Stimulated activated CD4-positive, alpha-beta T cell treated with anti-CD3 and anti-CD28 coated beads, TNF-alpha, amount 100 ng/mL, for 48 hours (primary cell): Measurements from ENCODE around the gene INTS2.
"Not testable (repeated sequence)": the region's sequence is repeated elsewhere in the genome, so short reads cannot be mapped to it uniquely, and the experiment has no call there.

Experiments used
- DNase-seq, 3 donors: peaks; one replicate each; pipeline ENCODE4 v3.0.0-alpha.2; 2020; ENCODE audit warnings: low read depth in 3 of 3

INTS2 gene, protein sequence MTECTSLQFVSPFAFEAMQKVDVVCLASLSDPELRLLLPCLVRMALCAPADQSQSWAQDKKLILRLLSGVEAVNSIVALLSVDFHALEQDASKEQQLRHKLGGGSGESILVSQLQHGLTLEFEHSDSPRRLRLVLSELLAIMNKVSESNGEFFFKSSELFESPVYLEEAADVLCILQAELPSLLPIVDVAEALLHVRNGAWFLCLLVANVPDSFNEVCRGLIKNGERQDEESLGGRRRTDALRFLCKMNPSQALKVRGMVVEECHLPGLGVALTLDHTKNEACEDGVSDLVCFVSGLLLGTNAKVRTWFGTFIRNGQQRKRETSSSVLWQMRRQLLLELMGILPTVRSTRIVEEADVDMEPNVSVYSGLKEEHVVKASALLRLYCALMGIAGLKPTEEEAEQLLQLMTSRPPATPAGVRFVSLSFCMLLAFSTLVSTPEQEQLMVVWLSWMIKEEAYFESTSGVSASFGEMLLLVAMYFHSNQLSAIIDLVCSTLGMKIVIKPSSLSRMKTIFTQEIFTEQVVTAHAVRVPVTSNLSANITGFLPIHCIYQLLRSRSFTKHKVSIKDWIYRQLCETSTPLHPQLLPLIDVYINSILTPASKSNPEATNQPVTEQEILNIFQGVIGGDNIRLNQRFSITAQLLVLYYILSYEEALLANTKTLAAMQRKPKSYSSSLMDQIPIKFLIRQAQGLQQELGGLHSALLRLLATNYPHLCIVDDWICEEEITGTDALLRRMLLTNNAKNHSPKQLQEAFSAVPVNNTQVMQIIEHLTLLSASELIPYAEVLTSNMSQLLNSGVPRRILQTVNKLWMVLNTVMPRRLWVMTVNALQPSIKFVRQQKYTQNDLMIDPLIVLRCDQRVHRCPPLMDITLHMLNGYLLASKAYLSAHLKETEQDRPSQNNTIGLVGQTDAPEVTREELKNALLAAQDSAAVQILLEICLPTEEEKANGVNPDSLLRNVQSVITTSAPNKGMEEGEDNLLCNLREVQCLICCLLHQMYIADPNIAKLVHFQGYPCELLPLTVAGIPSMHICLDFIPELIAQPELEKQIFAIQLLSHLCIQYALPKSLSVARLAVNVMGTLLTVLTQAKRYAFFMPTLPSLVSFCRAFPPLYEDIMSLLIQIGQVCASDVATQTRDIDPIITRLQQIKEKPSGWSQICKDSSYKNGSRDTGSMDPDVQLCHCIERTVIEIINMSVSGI

DNA sequence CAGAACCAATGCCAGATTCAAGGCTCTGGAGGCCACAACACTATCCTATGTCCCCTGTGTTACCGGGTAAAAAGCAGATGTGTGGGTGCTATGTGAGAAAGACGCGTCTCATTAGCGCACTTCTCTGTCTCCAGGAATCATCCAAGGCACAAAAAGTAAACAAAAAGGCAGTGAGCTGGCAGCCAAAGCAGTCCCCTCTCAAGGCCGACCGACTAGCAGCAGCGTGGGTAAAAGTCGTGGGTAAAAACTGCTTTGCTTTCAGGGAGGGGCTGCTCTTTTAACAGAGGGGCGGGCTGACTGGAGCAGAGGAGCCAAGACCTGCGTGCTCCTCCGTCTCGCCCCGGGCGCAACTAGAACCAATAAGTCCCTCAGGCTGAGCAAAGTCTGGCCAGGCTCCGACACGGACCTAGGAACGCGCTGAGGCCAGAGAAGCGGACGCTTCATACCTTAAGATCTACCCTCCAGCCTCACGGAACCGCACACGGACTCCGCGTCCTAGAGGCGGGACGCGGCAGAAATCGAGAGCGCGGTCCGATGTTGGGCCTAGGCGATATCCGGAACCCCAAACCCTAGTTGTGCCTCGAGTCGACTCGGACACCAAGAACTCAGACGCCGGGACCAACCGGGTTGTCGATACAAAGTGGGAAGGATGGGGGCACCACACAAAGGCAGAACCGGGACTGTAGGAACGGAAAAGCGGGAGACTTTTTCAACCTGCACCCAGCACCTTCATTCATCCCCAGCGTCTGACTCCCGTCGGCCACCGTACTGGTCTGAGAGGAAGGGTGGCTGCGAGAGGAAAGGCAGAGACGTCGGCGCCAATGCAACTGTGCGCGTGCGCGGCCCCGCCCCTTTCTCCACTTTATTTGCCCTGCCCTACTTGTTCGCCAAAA is at the start of gene INTS2:
TSS of gene INTS2 (minus strand) at position 775 of the 893 bp plus-strand sequence. CDS start 1,338 bp downstream, outside the sequence.
- peak; percentile 88 to 91 (median 91) for DNase-seq

DNA sequence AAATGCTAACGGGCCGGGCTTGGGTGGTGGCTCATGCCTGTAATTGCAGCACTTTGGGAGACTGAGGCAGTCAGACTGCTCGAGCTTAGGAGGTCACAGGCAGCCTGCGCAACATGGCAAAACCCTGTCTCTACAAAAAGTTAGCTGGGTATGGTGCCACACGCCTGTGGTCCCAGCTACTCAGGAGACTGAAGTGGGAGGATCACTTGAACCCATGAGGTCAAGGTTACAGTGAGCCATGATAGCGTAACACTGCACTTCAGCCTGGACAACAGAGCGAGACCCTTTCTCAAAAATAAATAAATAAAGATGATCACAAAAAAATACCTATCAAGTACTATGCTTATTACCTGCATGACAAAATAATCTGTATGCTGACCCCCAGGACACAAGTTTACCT is 46.3 kb upstream of the INTS2 start:
- DNase-seq = no peak

DNA sequence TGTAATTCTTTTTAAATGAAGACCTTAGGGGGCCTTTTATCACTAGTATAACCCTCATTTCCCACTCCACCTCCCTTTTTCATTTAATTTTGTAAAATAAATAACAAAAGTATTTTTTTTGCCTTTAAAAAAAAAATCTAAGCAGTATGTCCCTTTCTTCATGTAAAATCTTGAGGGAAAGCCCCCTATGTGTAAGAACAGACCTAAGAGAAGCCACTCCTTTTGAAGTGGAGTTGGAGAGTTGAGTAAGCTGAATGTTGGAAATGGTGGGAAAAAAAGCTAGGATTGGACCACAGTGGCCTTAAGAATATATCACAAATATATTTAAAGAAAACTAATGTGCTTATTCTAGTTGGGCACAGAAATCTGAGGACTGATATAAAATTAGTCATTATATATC is 44.5 kb upstream of the INTS2 start:
- no peak for DNase-seq

DNA sequence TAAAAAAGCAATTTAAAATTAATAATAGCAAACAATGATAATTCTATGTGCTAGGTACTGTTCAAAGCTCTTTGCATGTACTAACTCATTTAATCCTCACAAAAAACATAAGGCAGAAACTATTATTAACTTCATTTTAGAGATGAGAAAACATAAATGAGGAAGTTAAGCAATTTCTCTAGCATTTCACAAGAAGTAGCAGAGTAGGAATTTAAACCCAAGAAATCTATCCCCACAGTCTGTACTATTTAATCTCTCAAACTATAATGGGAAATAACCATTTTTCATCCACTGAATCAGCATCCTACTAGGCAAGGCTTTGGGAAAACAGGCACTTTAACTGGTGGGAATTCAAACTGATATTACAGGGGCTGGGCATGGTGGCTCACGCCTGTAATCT is 42.2 kb upstream of the INTS2 start:
- DNase-seq = no peak

DNA sequence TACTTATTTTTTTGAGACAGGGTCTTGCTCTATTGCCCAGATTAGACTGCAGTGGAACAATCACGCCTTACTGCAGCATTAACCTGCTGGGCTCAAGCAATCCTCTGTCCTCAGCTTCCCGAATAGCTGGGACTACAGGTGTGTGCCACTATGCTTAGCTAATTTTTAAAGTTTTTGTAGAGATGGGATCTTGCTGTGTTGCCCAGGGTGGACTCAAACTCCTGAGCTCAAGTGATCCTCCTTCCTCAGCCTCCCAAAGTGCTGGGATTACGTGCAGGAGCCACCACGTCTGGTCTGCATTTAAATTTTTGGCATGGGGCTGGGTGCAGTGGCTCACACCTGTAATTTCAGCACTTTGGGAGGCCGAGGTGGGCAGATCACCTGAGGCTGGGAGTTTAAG is 41.0 kb upstream of the INTS2 start:
- no peak for DNase-seq

DNA sequence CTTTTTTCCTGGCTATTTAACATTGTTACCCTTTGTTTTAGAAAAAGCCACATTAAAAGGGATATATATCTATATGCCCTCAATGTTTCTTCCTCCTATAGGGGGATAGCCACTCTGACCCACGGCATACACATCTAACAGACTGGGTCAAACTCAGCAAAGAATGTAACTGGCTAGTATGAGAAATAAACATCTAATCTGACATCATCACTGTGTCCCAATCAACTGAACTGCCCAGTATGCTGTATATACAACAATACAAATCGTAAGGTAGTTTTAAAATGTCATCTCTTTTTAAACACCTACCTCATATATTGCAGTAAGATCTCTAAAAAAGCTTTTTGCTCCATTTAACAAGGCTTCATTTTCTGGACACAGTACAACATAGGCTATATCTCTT is 39.9 kb upstream of the INTS2 start:
- no peak for DNase-seq

DNA sequence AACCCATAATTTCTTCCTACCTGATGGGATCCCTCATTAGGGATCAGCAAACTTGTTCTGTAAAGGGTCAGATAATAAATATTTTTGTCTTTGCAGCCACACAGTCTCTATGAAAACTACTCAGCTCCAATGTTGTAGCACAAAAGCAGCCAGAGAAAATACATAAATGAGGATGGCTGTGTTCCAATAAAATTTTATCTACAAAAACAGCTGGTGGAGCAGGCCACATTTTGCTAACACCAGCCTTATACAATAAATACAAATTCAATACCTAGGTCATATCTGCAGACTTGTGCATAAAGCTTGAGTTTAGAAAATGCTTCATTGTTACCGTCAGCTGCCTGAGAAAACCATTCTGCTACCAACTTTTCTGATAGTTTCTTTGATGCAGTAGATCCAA is 38.4 kb upstream of the INTS2 start:
- DNase-seq = no peak

DNA sequence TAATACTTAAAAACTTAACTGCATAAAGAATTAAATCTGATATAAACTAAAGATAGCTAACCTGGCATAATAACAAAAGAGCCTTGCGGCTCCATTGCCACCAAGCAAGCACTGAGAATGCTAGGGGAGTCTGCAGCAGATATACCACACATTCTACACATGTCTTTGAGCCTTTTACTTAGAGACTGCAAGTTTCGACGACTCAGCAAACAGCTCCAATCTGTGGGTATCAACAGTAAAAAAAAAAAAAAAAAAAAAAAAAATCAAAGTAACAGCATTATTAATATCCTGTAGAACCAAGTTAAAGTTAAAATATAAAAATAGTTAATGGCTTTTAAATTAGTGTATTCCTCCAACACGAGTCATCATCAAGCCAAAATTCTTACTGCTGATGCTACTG is 27.8 kb upstream of the INTS2 start:
- no peak for DNase-seq

DNA sequence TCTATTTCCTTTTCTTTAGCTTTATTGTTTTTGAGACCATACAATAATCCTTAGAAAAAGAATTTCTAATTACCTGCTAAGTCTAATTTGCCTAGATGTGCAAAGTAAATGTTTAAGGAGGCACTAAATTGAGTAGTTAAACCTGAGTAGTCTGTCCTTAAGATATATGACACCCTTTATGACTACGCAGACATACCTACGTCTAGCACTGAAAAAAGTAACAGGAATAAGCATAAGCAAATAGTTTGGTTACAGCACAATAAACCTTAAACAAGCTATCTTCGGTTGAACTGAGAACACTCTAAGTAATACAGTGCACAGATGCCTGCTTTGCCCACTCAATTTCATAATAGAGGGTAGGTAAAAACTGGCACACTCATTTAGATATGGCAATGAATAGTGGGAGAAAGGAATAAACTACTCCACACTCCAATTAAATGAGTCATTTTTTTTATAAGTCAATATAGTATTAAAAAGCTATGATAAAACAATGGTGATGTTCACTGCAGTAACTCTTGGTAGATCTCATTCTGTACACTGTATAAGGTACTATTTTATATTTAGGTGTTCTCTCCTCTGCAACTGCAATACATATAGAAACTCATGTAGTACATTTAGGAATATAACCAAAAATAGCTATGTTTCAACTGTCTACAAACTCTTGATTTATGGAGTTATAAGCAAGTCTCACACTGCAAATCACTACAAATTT is 19.7 kb upstream of the INTS2 start:
- no peak for DNase-seq

DNA sequence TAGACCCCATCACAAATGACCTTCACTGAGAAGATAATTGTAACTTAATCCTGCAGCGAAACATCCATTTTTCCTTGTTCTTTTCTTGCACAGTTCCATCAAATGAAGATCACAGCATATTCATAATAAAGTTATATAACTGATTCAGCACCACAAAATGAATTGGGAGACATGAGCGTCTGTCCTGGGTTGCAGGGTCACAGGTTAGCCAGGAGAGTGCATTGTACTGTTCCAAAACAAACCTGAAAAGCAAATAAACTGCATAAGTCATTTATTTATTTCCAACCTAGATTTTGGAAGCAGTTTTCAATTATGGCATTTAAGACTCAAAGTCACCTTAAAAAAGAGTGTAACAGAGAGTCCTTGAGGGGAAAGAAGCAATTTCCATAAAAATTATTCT is 18.6 kb upstream of the INTS2 start:
- no peak for DNase-seq

DNA sequence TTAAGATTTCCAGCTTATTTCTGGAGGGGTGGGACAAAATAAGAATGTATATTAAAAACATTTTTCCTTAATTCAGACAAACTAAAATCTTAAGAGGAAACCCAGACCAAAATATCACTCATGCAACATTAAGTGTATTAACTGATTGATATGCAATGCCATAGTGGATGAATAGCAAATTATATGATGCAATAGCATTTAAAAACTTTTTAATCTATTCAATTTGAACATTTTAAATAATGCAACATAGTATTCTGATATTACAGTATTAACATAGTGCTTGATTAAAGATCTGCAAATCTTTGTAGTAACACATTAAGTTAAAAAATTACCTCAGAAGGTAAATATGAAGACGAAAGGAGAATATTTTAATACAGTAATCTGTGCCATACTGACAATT is 15.3 kb upstream of the INTS2 start:
- no peak for DNase-seq

DNA sequence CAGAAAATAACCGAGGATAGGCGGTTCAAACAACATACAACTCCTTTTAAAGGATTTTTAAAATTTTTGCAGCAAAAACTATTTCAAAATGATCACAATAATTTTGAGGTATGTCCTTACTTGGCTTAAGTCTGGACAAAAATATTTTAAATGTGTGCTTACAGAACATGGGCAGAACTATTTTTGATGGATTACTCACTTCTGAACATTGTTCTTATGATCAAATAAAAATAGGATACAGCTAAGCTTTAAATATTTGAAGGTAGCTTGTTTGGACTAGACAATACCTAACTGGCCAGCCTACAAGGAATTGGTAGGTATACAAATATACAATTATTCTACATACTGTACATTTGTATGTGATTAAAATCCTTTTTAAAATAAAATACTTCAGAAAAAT is 14.3 kb upstream of the INTS2 start:
- DNase-seq = no peak

DNA sequence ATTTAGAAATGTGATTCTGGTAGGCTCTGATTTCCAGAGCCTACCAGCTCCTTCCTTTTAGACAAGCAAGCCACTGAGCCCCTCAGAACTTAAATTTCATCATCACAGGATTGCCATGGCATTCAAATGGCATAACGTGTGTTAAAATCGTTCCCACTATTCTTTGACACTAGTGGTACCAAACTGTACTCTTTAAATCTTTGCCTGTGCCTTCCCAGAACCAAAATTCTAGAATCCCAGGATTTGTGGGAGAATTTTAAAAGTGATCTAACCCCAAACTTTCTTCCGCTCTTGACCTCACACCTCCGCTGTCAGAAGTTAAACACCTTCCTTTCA is 287 bp upstream of the INTS2 start:
- no peak for DNase-seq

DNA sequence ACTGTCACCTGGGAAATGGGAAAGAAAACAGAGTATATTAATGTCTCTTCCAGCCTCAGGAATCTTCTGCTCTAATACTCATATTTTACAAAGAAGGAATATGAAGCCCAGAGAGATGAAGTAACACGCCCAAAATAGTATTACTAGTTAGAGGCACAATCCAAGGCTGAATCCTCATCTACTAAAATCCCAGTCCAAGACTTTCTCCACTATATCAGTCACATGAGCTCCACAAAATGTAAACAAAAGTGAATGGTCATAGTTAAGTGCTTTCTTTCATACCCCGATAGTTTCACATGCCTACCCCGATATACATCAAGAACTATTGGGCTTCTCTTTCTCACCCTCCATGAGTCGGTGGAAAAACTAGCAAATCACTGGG is 965 bp downstream of the INTS2 start:
- DNase-seq = no peak

DNA sequence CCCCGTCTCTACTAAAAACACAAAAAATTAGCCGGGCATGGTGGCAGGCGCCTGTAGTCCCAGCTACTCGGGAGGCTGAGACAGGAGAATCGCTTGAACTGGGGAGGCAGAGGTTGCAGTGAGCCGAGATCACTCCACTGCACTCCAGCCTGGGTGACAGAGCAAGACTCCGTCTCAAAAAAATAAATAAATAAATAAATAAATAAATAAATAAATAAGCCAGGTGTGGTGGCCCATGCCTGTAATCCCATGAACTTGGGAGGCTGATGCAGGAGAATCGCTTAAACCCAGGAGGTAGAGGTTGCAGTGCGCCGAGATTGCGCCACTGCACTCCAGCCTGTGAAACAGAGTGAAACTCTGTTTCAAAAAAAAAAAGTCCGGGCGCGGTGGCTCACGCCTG is 12.6 kb downstream of the INTS2 start:
- not testable (repeated sequence) for DNase-seq

DNA sequence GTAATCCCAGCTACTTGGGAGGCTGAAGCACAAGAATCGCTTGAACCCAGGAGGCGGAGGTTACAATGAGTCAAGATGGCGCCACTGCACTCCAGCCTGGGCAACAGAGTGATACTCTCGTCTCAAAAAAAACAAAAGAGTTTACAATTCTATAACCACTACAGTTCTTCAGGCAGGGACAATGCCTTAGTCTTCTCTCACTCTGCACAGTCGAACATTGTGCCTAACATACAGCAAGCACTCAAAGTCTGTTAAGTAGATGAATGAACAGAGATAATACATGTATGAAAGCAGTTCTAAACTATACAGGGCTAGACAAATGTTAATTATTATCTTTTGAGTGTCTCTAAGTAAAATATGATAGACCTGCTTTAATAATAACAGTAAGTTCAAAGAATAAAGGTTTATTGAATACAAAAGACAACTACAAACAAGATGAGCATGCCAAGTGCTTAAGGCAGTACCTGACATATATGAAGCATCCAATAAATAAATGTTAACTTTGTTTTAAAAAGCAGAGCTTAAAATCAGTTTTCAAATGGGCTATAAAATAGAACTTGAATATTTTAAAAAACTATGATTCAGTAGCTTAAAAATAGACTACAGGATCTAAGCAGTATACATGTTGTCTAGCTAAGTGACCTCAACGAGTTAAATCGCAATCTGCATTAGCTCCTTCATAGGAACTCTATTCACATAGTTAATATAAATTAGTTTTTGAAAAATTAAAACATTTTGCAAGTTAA is 19.3 kb downstream of the INTS2 start:
- no peak for DNase-seq

DNA sequence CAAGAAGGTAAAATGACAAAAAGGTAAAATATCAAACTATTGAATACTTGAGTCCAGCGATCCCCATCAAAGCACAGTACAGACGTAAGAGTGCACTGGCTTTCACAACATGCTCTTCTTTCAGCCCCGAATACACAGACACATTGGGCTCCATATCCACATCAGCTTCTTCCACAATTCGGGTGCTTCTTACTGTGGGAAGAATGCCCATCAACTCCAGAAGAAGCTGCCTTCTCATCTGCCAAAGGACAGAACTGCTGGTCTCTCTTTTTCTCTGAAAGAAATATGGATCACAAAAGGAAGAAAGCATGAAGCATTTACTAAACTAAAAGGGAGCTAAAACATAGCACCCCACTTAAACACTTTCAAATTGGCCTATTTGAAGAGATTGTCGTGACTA is 20.4 kb downstream of the INTS2 start:
- no peak for DNase-seq

DNA sequence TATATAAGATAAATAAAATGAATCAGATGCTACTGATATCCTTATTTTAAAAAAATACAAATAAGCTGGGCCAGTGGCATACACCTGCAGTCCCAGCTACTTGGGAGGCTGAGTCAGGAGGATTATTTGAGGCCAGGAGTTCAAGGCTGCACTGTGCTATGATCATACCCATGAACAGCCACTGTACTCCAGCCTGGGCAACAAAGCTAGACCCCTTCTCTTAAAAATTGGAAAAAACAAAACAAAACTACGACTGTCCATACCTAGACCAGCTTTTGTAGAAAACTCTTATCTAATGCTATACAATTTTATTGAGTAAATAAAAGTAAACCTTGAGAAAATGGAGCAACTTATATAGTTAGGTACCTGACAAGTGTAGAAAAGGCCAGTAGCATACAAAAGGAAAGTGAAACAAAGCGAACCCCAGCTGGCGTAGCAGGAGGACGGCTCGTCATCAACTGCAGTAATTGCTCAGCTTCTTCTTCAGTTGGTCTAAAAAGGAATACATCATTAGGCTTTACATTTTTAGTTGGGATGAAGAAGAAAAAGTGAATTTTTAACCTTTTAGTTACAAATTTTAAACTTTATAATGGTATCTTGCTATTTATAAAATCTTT is 23.6 kb downstream of the INTS2 start:
- no peak for DNase-seq

DNA sequence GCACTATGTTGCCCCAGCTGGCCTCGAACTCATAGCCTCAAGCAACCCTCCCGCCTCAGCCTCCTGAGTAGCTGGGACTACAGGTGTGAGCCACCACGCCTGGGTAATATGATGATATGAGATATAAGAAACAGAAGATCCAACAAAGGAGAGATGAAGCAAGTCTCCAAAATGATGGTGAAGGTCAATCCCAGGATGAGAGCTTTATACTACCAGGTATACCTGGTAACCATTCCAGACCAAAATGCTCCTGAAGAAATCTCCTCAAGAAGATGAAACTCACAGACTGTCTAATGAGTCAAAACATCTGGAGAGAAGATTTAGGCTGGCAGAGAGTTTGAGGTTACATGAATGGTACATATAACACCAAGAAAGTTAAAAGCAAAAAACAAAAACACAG is 24.5 kb downstream of the INTS2 start:
- no peak for DNase-seq
